Omental fat pad (tissue), 4 donors: Measurements from ENCODE around the gene ISG15. TPM values are rescaled to one million over a fixed set of nuclear protein-coding genes. Genes with fewer than 3 reads are reported as not detected.

ENCODE experiments used
- ATAC-seq: fragments of 150-250 bp; one replicate; pipeline ENCODE4 v1.9.1; 2016; ENCODE audit warnings: mild to moderate bottlenecking, moderate library complexity; ENCODE audit not compliant: low FRiP score
- DNase-seq: peaks from one replicate; pipeline ENCODE4 v3.0.0-alpha.2; 2019; ENCODE audit warnings: low spot score
- total RNA-seq, 4 donors: library from RNA; depleted of rRNA; stranded (reverse); fragments of >200 nt; gene quantifications; one replicate each; pipeline ENCODE4 v1.1.0, GENCODE V29; 2016
- TF ChIP-seq, protein P1 (sequence below), 3 donors: fragments of 450-650 bp; IDR thresholded peaks; one replicate each; pipeline ENCODE4 v1.5.1; 2016 to 2017; ENCODE audit warnings: antibody characterized with exemption in 3 of 3, mild to moderate bottlenecking in 3 of 3, moderate library complexity in 2 of 3

Gene ISG15
- total RNA-seq, 4 donors from 2014 or later, result 27.7 to 84.3 (median 32.6) TPM

DNA sequence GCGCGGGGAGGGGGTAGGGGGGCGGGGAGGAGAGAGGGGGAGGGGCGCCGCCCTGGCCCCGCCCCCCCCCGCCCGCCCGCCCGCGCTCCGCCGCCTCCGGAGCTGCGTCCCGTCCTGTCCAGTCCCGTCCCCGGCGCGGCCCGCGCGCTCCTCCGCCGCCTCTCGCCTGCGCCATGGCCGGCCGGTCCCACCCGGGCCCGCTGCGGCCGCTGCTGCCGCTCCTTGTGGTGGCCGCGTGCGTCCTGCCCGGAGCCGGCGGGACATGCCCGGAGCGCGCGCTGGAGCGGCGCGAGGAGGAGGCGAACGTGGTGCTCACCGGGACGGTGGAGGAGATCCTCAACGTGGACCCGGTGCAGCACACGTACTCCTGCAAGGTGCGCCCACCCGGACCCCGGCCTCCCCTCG lies 6.7 kb downstream of the ISG15 start, which contains the start of gene AGRN:
TSS of gene AGRN (plus strand) at position 121 of the 405 bp plus-strand sequence. CDS start at position 174, 53 bp downstream.
- ATAC-seq (peak; percentile 20), DNase-seq (no peak)
- TF ChIP-seq, protein P1, sequence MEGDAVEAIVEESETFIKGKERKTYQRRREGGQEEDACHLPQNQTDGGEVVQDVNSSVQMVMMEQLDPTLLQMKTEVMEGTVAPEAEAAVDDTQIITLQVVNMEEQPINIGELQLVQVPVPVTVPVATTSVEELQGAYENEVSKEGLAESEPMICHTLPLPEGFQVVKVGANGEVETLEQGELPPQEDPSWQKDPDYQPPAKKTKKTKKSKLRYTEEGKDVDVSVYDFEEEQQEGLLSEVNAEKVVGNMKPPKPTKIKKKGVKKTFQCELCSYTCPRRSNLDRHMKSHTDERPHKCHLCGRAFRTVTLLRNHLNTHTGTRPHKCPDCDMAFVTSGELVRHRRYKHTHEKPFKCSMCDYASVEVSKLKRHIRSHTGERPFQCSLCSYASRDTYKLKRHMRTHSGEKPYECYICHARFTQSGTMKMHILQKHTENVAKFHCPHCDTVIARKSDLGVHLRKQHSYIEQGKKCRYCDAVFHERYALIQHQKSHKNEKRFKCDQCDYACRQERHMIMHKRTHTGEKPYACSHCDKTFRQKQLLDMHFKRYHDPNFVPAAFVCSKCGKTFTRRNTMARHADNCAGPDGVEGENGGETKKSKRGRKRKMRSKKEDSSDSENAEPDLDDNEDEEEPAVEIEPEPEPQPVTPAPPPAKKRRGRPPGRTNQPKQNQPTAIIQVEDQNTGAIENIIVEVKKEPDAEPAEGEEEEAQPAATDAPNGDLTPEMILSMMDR (IDR thresholded peaks at IDR 0.05), result no peak

DNA sequence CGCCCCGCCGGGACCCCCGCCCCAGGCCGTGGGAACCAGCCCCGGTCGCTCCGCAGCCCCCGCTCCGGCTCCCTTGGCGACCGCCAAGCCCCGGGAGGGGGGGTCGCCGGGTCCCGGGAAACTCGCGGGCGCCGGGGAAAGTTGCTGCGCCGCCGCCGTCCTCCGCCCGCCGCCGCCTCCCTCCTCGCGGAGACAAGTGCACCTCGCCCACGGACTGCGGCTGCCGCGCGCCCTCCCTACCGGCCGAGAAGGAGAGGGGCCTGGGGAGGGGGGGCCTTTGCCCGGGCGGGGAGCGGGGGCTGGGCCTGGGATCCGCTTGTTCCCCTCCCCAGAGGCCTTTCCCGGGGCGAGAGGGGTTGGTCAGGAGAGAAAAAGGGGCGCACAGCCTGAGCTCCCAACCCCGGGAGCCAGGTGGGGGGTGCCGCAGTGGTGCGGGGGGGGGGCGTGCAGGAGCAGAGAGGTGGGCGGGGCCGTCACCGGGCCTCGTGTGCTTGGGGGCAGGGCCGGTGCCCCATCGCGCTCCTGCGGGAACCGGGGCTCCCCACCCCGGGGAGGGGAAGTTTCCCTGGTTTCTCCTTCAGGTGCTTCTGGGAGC lies 7.2 kb downstream of the ISG15 start:
- TF ChIP-seq, protein P1 (IDR thresholded peaks at IDR 0.05), result no peak
- ATAC-seq, result no peak
- no peak for DNase-seq

DNA sequence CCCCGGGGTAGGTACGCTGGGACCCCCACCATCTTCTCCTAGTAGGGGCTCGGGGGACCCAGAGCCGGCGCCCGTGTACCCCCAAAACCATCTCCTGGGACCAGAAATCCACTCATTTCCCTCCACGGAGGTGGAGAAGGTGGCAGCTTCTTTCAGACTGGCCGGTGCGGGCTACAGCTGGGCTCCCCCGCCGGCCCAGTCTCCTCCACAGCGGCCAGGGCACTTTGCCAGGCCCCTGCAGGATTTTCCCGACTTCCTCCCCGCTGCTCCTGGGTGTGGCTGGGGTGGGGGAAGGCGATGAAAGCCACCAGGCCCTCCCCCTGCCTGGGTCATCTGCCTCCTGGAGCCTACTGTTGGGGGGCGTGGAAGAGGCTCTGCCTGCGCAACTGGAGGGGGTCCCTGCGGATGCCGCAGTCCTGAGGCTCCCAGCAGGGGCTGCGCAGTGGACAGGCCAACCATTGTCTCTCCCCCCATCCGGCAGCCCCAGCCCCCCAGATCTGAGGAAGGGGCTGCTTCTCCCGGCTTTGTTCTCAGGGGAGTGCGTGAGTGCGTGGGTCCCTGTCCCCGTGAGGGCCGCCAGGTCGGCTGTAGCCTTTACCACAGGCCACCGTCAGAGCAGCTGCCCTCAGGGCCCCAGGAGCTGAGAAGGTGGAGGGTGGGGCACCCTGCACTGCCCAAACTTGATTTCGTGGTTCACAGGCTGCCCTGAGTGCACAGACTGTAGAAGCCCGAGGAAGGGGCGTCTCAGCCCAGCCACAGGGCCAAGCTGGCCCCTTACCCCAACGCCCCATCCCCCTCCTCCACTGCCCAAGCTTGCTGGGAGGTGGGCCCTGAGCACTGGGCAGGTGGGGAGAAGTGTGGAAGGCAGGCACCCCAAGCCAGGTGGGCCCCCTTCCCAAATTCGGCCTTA lies 8.0 kb downstream of the ISG15 start:
- TF ChIP-seq, protein P1 (IDR thresholded peaks at IDR 0.05), result no peak
- DNase-seq, result no peak
- ATAC-seq, result no peak

DNA sequence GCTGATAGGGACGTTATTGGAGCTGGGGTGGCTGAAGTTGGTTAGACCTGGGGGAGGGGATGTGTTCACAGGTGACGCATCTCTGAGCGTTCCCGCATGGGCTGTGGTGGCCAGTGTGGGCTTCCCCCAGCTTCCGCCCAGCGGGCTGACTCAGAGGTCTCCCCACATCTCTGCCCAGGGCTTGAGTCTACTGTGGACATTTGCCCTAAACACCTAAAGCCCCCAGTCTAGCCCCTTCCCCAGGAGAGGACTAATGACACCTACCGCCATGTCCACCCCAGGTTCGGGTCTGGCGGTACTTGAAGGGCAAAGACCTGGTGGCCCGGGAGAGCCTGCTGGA lies 8.6 kb downstream of the ISG15 start:
- TF ChIP-seq, protein P1 (IDR thresholded peaks at IDR 0.05), result no peak
- DNase-seq, result no peak
- ATAC-seq, result no peak

DNA sequence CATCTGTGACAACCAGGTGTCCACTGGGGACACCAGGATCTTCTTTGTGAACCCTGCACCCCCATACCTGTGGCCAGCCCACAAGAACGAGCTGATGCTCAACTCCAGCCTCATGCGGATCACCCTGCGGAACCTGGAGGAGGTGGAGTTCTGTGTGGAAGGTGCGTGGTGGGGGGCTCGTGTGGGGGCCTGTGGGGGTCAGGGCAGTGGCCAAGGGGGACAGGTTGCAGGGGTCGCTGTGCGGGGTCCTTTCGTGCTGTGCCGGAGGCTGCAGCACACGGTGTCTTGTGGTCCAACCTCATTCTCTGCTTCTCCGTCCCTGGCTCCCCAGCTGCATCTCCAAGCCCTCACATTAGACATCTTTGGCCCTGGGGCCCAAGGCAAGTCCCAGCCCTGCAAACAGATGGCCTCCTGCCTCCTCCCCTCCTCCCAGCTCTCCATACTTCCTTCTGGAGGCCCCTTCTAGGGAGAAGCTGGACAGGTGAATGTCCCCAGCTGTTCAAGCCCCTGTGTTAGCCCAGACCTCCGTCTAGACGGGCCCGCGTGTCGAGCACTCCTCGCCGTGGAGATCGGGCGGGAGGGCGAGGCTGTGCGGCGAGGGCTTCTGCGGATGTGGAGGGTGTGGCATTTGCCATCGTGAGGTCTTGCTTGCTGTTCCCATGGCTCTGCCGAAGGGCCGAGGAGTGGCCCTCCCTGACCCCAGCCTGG lies 9.2 kb downstream of the ISG15 start:
- TF ChIP-seq, protein P1 (IDR thresholded peaks at IDR 0.05), result no peak
- ATAC-seq (no peak), DNase-seq (no peak)

DNA sequence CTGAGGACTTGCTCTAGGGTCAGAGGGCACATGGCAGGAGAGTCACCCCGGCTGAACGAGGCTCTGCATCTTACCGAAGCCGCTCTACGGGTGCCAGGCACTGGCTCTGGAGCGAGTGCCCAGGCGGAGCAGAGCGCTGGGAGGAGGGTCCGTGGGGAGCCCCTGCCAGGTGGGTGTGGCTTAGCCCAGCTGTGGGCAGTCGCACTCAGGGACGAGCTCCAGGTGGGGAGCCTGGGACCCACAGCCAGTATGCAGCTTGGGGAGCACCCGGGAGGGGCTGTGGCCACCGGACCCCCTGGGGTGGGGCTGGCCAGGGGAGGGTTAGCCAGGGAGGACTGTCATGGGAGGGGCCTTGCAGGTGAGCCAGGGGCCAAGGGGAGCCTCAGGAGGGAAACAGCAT lies 10.4 kb downstream of the ISG15 start:
- DNase-seq, result no peak
- ATAC-seq, result no peak
- TF ChIP-seq, protein P1 (IDR thresholded peaks at IDR 0.05), result no peak
